Middle frontal gyrus (tissue), 1 donor: ENCODE data around the gene SIRT2.
A peak's percentile ranks its signal among the peaks of the same experiment; 100 is the strongest.
"Not testable (repeated sequence)": the region's sequence is repeated elsewhere in the genome, so short reads cannot be mapped to it uniquely, and the experiment has no call there.

Source experiments
- DNase-seq: peaks from one replicate; pipeline ENCODE4 v3.0.0-alpha.2; 2015; ENCODE audit warnings: low spot score; ENCODE audit errors: extremely low spot score

The SIRT2 gene

GRCh38 chr19:38899447-38900201 is at the start of gene SIRT2, which contains the start of gene NFKBIB:
Gene SIRT2 (minus strand): TSS chr19:38899618. CDS start chr19:38899521, 97 bp downstream.
Gene NFKBIB (plus strand): TSS chr19:38899969. CDS start chr19:38900033, 64 bp downstream.
- peak; percentile 100 for DNase-seq

GRCh38 chr19:38946229-38947010 is 47.0 kb upstream of the SIRT2 start:
- no peak for DNase-seq

DNA sequence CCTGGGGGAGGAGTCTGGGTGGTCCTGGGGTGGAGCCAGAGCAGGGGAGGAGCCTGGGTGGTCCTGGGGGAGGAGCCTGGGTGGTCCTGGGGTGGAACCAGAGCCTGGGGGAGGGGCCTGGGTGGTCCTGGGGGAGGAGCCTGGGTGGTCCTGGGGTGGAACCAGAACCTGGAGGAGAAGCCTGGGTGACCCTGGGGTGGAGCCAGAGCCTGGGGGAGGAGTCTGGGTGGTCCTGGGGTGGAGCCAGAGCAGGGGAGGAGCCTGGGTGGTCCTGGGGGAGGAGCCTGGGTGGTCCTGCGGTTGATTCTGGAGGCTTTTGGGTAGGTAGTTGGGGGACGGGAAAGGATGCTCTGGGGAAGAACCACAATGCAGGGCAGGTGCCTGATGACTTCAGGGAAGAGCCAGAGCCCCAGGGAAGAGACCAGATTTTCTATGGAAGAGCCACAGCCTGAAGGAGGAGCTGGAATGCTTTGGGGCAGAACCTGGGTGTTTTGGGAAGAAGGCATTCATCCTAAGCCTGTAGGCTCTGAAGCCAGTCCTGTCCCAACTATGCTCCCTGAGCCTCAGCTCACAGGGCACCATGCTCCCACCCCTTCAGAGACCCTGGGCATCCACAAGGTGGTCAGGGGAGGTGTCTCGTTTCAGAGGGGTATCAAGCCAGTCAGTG is 46.3 kb upstream of the SIRT2 start:
- no peak for DNase-seq

GRCh38 chr19:38944981-38945506 is 45.6 kb upstream of the SIRT2 start:
- DNase-seq: no peak

DNA sequence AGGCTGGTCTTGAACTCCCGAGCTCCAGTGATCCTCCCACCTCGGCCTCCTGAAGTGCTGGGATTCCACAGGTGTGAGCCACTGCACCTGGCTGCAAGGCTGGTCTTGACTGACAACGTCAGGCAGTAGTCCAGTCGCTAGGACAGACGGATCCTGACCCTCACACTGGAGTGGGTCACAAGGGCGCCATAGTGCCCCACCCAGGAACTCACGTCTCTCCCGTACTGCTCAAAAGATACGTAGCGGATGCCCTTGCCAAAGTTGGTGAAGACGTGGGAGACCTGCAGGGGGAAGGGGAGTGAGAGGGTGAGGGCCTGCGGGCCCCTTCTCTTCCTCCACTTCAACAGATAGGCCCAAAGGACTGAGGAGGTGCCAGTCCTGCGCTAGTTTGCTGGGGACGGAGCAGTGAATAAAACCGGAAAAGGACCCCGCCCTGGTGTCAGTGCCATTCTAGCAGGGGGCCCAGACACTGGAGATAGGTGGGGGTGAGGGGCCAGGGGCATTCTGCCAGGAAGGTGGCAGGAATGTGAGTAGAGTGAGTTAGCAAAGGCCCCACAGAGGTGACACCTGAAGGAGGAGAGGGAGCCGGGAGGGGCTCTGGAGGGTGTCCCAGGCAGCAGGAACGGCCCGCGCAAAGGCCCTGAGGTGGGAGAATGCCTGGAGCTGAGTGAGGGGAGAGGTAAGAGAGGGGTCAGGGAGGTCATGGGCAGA is 43.2 kb upstream of the SIRT2 start:
- no peak for DNase-seq

DNA sequence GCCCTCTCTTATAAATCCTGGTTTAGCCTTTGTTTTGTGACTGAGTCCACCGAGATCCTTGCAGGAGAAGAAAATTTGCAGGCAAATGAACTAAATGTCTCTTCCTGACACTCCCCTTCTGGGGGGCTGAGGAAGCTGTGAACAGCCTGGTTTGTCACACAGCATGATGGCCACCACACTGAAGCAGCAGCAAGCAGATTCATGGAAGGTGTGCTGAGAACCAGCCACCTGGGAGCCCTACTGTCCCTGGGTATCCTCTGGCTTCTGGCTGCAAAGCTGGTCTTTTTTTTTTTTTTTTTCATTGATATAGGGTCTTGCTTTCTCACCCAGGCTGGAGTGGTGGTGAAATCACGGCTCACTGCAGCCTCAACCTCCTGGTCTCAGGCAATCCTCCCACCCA is 42.6 kb upstream of the SIRT2 start:
- DNase-seq: no peak

- DNase-seq: not testable (repeated sequence)
These were observed 42.0 kb upstream of the SIRT2 start for GRCh38 chr19:38941466-38941865.

DNA sequence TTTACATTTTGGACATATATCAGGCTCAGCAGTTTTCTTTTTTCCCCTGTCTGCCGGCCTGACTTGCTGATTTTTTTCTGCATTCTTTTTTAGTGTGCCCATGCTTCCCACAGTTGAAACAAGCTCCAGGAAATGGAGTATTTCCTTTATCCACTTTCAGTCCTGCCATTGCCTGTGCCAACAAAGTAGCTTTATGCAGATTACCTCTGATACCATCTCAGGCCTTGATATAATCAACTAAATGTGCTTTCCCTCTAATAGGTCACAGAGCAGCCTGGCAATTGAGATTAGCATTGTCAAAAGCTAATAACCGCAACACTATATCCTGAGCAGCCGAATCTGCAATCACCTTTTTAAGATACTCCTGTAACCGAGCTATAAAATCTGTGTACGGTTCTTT is 40.5 kb upstream of the SIRT2 start:
- DNase-seq: no peak

DNA sequence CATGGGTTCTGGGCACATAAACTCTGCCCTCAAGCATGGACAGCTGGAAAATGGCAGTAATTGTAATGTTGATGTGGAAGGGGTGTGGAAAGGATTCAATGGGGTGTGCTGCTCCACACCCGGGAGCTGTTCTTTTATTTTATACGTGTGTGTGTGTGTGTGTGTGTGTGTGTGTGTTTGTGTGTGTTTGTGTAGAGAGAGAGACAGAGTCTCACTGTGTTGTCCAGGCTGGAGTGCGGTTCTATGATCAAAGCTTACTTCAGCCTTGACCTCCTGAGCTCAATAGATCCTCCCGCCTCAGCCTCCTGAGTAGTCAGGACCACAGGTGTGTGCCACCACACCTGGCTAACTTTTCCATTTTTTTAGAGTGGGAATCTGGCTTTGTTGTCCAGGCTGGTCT is 34.1 kb upstream of the SIRT2 start:
- no peak for DNase-seq

- no peak for DNase-seq
These were observed 33.2 kb upstream of the SIRT2 start for GRCh38 chr19:38932425-38933179.

- no peak for DNase-seq
These were observed 32.0 kb upstream of the SIRT2 start for GRCh38 chr19:38931521-38931793.

- peak; percentile 98 for DNase-seq
These were observed 31.5 kb upstream of the SIRT2 start, which contains the start of gene MRPS12 for GRCh38 chr19:38930776-38931520. Gene MRPS12 (plus strand): TSS chr19:38930944. CDS start chr19:38931295, 351 bp downstream.

DNA sequence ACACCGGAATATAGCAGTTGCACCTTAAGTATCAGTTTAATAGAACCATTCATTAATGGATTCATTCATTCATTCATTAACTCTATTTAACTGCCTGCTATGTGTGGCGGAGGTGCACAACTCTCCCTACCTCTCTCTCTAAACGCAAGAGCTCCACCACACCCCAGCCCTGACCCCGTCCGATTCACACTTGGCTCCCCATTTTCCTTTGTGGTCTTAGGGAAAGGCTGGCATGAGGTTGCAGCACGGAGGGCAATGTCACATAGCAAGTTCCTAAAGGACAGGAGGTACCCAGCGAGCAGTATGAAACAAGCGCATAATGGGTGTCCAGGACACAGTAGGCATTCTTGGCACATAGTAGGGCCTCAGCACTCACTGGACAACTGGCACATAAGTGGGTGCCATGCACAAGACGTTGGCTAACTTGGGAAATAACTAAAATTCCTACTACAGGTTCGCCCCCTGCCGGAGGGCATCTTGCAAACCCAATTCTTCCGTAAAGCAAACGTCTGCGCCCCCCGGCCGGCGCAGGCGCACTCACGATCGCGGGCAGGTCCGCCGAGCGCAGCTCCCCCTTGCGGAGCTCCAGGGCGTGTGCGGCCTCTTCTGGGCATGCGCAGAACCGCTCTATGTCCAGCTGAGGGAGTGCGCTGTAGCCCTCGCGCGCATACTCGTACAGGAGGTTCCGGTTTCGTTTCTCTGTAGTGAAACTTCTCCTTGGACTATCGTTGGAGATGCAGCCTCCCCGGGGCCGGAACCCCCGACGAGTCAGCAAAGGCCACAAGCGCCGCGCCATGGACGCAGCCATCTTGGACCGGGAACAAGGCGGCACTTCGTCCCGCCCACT is 30.7 kb upstream of the SIRT2 start, which contains the start of gene SARS2:
TSS of gene SARS2 (minus strand) at position 835 of the 847 bp plus-strand sequence. CDS start at position 808, 27 bp downstream.
- peak; percentile 83 for DNase-seq

GRCh38 chr19:38928391-38929001 is 29.1 kb upstream of the SIRT2 start:
- no peak for DNase-seq

DNA sequence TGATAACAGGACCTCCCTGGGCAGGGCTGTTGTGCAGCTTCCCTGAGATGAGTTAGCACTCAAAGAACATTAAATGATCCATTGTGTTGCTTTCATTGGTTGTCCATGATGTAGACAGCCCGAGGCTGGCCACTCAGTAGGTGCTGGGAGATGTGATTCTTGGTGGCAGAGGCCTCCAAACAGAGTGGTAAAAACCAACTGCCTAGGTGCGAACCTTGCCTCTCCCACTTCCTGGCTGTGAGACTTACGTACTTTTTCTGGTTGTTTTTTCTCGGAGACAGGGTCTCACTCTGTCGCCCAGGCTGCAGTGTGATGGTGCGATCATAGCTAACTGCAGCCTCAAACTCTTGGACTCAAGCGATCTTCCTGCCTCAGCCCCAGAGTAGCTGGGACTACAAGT is 25.0 kb upstream of the SIRT2 start:
- no peak for DNase-seq

- DNase-seq: no peak
These were observed 23.1 kb upstream of the SIRT2 start for GRCh38 chr19:38922482-38922881.

DNA sequence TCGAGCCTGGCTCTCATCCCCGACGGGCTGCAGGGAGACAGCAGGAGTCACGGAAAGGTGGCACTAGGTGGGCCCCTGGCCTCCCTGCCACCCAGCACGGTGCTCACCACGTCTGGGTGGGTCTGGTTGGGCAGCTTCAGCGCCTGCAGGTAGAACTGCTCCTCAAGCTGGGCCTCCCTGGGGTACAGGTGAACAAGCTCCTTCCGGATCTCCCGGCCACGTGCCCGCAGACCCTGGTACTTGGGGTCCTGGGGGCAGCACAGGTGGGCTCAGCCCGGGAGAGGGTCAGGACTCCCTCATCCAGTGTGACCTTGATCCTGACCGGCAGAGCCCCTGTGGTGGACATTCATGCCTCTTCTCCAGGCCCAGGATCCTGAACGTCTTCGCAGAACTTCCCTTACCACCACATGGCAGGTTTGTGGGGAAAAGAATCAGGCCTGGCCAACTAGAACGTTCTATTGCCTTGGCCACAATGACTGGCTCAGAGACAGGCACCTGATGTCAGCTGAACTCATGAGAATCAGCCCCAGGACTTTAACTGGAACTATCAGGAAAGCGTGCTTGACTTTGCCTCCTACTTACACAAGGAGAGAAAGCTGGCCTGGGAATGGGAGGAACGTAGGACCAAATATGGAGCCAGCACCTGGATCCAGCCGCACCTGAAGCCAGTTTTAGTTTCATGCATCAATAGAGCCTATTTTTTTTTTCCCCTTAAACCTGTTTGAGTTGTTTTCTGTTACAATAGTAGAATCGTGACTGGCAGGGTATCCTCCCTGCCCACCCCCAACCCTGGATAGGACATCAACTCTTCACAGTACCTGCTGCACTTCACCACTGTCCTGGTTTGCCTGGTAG is 22.2 kb upstream of the SIRT2 start:
- DNase-seq: no peak
